ENCODE measurements around the gene WWP2. TPM values are rescaled to one million over a fixed set of nuclear protein-coding genes. Genes with fewer than 3 reads are reported as not detected.
A peak's percentile ranks its signal among the peaks of the same experiment; 100 is the strongest.

Gene WWP2
- total and polyA plus RNA-seq, 11 donors = 8.4 to 33.2 (median 23.5) TPM

GRCh38 chr16:69935740-69936139 lies 173.6 kb downstream of the WWP2 start:
- intact Hi-C loops (cut with DNase I) = no loop called here
- no peak for ATAC-seq
- Histone ChIP-seq H3K27ac (no peak overlapping the region), H3K4me3 (no peak overlapping the region), H3K9me3 (no peaks in the 10 kb centered on the region), H3K4me1 (no peaks in the 10 kb centered on the region), H3K36me3 (peaks cover 0 to 100% (median 99%) of the 10 kb centered on the region in 9 donors), H3K27me3 (no peaks in the 10 kb centered on the region)
- WGBS, 4 donors = 88 to 95% (median 94%) methylated on average over 10 of the region's 10 CpGs
- TF ChIP-seq CTCF (IDR thresholded peaks at IDR 0.05) (no peak), POLR2A (IDR thresholded peaks at IDR 0.05) (no peak)
- DNase-seq = no peak

GRCh38 chr16:69936252-69936651 lies 174.1 kb downstream of the WWP2 start:
- H3K4me1 ChIP-seq = no peaks in the 10 kb centered on the region
- ATAC-seq (no peak), DNase-seq (peak in 1 of 5 donors; percentile 61)
- intact Hi-C loops (cut with DNase I) = no loop called here
- WGBS, 4 donors = 94 to 98% (median 96%) methylated on average over 16 of the region's 16 CpGs
- TF ChIP-seq POLR2A (IDR thresholded peaks at IDR 0.05) = no peak
- TF ChIP-seq CTCF (IDR thresholded peaks at IDR 0.05) = no peak
- H3K9me3 ChIP-seq = no peaks in the 10 kb centered on the region
- no peak overlapping the region for H3K4me3 ChIP-seq
- no peaks in the 10 kb centered on the region for H3K27me3 ChIP-seq
- peaks cover 0 to 100% (median 97%) of the 10 kb centered on the region in 9 donors for H3K36me3 ChIP-seq
- H3K27ac ChIP-seq = no peak overlapping the region

GRCh38 chr16:69936751-69937211 lies 174.6 kb downstream of the WWP2 start:
- Histone ChIP-seq H3K27me3 (no peaks in the 10 kb centered on the region), H3K4me3 (no peak overlapping the region), H3K36me3 (peaks cover 0 to 99% (median 91%) of the 10 kb centered on the region in 9 donors), H3K4me1 (no peaks in the 10 kb centered on the region), H3K9me3 (no peaks in the 10 kb centered on the region), H3K27ac (no peak overlapping the region)
- TF ChIP-seq CTCF (IDR thresholded peaks at IDR 0.05) (no peak), POLR2A (IDR thresholded peaks at IDR 0.05) (no peak)
- DNase-seq (no peak), ATAC-seq (no peak)
- WGBS, 4 donors = 94 to 97% (median 96%) methylated on average over 9 to 21 of the region's 21 CpGs
- intact Hi-C loops (cut with DNase I) = no loop called here

- ATAC-seq = no peak
- H3K27ac ChIP-seq = no peak overlapping the region
- DNase-seq = no peak
- H3K9me3 ChIP-seq = no peaks in the 10 kb centered on the region
- no peaks in the 10 kb centered on the region for H3K27me3 ChIP-seq
- peaks cover 0 to 92% (median 84%) of the 10 kb centered on the region in 9 donors for H3K36me3 ChIP-seq
- intact Hi-C loops (cut with DNase I) = no loop called here
- H3K4me1 ChIP-seq = peaks cover 0 to 7% (median 0%) of the 10 kb centered on the region in 12 donors
- TF ChIP-seq CTCF (IDR thresholded peaks at IDR 0.05) (peak in 4 of 12 donors; percentile 4 to 32 (median 12)), POLR2A (IDR thresholded peaks at IDR 0.05) (no peak)
- H3K4me3 ChIP-seq = no peak overlapping the region
- 79 to 91% (median 88%) methylated on average over 14 to 16 of the region's 16 CpGs for WGBS, 4 donors
Measured at GRCh38 chr16:69937465-69937951, 175.4 kb downstream of the WWP2 start.
